Amniotic epithelial cell (primary cell): ENCODE measurements around the gene FLCN.
"Not testable (repeated sequence)": the region's sequence is repeated elsewhere in the genome, so short reads cannot be mapped to it uniquely, and the experiment has no call there.

Source experiments
- DNase-seq: peaks from one replicate; pipeline ENCODE4 v3.0.0-alpha.2; 2010; ENCODE audit warnings: low read depth

The FLCN gene, protein sequence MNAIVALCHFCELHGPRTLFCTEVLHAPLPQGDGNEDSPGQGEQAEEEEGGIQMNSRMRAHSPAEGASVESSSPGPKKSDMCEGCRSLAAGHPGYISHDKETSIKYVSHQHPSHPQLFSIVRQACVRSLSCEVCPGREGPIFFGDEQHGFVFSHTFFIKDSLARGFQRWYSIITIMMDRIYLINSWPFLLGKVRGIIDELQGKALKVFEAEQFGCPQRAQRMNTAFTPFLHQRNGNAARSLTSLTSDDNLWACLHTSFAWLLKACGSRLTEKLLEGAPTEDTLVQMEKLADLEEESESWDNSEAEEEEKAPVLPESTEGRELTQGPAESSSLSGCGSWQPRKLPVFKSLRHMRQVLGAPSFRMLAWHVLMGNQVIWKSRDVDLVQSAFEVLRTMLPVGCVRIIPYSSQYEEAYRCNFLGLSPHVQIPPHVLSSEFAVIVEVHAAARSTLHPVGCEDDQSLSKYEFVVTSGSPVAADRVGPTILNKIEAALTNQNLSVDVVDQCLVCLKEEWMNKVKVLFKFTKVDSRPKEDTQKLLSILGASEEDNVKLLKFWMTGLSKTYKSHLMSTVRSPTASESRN

DNA sequence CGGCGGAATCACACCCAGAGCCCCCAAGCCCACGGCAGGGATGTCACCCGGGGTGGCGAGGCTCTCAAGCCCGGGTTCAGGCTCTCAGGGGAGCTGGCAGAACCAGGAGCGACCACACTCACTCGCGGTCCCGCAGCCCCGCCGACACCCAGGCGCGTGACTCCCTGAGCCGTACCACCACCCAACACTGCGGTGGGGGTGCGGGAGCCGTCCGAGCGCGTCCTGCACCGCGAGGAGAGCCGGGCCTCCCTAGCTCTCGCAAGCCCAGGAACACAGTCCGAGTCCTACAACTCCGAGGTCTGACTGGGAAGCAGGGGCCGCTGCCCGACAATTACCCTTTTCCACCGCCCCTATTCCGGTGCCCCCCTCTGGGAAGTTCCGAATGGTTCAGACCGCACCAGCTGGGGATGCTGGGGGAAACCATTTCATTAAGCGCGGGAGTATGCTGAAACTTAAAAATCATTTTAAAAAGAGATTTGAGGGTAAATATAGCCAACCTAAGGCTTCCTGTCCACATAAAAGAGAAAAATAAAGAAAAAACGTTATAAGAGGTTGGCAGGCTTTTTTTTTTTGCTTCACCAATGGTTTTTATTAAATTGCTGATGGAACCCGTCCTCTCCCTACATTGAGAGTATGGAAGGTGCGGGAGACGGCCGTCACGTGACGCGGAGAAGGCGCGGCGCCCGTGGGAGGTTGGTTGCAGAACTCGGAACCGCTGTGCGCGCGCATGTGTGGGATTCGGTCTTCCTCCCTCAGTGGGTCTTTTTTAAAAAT lies at the start of gene FLCN:
Gene FLCN (minus strand): TSS at position 143 of the 774 bp plus-strand sequence. CDS start 9,031 bp downstream, outside the sequence.
- DNase-seq = peak; percentile 86

DNA sequence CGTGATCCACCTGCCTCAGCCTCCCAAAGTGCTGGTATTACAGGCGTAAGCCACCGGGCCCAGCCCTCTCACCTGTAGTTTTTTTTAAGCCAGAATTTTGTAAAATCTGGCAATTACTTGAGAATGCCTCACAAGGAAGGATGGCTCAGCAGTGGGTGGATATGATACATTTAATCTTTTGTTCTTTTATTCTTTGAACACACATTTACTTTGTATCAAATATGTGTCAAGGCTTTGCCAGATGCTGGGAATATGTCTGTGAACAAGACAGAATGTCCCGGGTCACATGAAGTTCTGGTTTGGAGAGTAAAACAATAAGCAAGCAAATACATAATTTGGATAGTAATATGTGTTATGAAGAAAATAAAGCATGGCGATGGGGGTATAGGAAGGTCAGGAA lies 49.0 kb upstream of the FLCN start:
- DNase-seq = no peak

DNA sequence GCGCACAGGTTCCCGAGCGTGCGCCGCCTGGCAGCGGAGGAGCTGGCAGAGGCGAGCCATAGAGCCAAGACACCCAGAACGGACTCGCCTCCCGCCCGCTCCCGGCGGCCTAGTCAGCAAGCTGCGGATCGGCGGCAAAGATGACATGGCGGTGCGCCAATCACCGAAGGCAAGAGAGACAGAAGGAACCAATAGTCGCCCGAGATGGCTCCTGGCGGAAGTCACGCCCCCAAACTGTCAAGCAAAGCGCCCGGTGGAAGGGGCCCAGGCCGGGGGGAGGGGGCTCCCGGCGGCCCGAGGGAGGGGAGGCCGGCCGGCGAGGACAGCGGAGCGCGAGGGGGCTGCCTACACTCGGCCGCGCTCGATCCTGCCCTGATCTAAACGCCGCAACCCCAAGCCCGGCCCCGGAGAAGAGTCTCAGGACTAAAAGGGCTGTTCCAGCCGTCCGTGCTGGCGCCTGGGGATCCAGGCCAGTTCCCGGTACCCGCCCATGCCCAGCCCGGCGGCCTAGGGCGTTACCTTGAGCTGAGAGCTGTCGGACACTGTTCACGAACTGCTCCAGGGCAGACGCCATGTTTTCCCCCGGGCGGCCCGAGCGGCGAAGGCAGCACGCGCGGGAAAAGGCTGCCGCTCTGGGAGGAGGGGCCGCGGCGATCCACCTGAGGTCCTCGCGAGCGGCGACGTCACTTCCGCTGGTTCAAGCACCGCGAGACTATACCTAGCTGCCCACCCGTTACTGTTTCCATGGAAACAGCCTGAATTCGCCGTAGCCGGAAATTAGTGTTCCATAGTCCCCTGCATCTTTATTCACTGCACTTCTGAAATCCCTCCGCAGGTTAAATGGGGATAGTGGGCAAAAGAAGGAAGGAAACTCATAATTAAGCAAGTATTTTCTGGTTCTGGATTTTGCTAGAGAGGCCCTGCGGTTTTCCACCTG lies 43.9 kb upstream of the FLCN start, which contains the start of gene COPS3:
Gene COPS3 (minus strand): TSS at position 634 of the 937 bp plus-strand sequence. CDS start 60 bp downstream, at position 574.
- peak; percentile 95 for DNase-seq

DNA sequence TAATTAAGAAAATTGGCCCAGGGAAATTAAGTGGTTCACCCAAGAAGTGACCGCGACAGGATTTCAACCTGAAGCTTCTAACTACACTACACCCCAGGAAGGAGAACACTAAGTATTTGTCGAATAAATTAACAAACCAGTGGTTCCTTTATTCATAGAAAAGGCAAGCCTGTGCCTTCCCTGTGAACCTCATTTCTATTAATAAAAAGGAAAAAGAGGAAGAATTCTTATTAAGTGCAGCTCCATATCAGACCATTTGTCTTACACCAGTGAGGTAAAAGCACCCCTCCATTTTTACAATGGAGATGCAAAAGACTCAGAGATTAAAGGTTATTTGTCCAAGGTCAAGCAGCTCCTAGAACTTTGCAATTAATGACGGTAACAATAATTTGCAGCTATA lies 42.3 kb upstream of the FLCN start:
- no peak for DNase-seq

DNA sequence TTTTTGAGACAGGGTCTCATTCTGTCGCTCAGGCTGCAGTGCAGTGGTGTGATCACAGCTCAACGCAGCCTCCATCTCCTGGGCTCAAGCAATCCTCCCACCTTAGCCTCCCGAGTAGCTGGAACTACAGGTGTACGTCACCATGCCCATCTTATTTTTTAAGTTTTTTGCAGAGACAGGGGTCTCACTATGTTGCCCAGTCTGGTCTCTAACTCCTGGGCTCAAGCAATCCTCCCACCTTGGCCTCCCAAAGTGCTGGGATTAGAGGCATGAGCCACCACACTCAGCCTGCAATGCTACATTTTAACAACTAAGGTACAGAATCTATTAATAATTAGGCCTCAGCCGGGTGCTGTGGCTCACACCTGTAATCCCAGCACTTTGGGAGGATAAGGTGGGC lies 40.5 kb upstream of the FLCN start:
- not testable (repeated sequence) for DNase-seq

DNA sequence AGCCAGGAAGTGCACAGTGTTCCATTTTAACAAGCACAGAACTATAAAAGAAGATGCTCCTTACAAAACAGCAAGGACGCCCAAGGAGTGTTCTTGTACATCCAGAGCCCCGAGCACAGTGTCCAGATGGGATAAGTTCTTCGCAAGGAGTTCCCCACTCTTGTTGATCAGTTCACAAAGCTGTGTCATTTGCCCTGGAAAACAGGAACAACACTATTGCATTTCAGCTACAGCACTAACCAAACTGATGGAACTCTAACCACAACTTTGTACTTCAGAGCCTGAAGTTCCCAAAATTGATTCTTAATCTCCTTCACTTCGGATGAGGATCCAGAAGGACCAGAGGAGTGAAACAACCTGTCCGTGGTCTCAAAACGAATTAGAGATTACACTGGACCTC lies 39.0 kb upstream of the FLCN start:
- DNase-seq = no peak

DNA sequence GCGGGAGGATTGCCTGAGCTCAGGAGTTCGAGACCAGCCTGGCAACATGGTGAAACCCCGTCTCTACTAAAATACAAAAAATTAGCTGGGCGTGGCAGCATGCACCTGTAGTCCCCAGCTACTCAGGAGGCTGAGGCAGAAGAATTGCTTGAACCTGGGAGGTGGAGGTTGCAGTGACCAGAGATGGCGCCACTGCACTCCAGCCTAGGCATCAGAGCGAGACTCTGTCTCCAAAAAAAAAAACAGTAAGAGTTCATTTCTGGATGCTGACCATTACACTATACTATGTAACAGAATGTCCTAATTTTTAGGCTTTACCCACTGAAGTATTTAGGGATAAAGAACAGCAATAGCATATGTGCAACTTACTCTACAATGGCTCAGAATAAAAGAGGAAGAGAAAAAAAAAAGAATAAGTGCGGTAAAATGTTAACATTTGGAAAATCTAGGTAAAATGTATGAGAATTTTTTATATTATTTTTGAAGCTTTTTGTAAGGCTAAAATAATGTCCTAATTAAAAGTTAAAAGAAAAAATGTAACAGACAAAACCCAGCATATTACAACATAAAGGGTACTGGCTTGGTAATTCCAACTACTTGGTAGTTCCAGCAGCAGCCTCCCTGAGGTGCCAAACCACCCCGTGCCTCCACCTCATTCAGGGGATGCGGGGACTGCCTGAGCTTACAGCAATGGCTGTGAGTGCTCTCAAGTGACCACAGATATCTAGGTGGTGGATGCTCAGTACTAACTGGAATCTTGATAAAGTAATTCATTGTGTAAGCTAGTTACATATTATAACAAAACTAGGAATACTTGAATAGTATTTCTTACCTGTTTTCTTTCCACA lies 33.2 kb upstream of the FLCN start:
- no peak for DNase-seq

DNA sequence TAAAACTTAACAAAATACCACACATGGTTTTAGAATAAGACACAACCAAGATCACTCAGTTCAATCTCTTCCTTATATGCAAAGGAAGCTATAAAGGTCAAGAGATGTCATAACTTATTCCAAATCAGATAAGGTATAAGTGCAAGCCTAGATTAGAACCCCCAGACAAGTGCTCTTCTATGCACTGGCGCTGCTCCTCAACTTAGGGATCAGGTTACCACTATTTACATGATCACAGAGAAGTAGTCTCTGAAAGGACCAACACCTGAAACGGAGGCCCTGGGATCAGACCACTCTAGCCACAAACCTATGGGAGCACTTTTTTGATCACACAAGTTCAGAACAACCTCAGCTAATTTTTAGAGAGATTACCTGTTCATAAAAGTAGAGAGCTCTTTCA lies 27.5 kb upstream of the FLCN start:
- DNase-seq = no peak

DNA sequence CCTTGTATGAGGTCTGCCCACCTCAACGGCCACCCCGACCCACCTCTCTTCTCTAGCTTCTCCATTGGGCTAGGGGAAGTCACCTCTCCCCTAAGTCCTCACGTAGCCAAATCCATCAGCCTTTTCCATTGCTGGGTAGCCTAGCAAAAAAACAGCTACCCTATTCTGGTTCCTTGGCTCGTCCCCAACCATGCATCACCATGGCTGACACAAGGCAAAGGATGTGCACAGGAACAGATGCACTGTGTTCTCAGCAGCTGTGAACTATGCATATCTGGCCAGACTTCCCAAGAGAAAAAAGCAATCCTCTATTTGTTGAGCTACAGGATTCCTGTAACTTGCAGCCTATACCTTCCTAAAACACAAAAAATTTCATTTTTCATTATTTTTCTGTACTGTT lies 22.0 kb upstream of the FLCN start:
- DNase-seq = no peak

DNA sequence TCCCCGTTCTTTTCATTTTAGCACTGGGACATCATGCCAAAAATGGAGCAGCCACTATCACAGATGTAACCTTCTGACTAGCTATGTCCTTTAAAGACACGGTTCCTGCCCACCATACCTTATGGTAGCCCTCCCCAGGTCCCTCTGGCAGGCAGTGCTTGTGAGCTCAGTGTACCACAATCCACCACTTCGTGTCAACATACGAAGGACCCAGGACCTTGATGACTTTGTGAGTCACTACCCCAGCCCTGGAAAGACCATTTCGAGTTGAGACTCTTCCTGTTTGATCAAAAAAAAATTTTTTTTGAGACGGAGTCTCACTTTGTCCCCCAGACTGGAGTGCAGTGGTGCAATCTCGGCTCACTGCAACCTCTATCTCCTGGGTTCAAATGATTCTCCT lies 21.0 kb upstream of the FLCN start:
- no peak for DNase-seq

DNA sequence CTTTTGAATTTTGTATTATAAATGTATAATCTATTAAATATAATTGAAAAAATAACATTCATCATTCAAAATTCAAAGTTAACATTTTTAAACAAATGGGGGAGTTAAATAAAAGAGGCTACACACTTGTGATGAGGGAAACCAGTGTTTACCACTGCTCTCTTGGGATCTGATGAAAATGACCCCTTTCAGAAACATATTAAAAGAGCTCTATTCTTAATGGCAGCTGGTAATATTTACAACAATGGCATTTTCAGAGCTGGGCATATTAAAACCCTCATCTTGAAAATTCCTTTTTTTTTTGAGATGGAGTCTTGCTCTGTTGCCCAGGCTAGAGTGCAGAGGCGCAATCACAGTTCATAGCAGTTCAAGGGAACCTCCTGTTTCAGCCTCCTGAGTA lies 19.3 kb upstream of the FLCN start:
- DNase-seq = no peak

DNA sequence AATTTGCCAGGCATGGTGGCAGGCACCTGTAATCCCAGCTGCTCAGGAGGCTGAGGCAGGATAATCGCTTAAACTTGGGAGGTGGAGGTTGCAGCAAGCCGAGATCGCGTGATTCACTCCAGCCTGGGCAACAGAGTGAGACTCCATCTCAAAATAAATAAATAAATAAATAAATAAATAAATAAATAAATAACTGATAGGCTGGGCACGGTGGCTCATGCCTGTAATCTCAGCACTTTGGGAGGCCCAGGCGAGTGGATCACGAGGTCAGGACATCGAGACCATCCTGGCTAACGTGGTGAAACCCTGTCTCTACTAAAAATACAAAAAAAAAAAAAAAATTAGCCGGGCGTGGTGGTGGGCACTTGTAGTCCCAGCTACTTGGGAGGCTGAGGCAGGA lies 18.7 kb upstream of the FLCN start:
- not testable (repeated sequence) for DNase-seq

DNA sequence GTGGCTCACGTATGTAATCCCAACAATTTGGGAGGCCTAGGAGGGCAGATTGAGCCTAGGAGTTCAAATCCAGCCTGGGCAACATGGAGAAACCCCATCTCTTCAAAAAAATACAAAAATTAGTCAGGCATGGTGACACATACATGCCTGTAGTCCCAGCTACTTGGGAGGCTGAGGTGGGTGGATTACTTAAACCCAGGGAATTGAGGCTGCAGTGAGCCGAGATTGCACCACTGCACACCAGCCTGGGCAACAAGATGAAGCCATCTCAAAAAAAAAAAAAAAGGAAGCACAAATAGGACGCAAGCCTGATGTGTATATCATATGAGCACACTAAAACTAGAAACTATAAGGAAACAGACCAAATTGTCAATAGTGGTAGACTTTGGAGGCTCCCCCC lies 17.1 kb upstream of the FLCN start:
- peak; percentile 71 for DNase-seq

DNA sequence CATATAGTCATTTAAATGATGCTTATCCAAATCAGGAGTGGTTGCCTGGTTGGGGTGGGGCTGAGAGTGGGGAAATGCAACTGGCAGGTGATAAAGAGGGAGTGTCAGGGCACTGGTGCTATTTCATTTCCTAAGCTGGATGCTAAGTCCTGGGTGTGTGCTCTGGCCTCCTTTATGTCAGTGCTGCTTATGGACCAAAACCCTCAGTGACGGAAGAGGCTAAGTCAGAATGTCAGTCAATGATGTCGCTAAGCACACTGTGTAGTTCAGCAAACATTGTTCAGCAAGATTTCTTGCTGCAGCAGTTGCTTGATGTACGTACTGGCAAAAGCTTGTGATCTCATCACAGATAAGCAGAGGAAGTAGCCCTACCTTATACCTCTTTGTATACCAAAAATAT lies 16.4 kb upstream of the FLCN start:
- DNase-seq = peak; percentile 21

DNA sequence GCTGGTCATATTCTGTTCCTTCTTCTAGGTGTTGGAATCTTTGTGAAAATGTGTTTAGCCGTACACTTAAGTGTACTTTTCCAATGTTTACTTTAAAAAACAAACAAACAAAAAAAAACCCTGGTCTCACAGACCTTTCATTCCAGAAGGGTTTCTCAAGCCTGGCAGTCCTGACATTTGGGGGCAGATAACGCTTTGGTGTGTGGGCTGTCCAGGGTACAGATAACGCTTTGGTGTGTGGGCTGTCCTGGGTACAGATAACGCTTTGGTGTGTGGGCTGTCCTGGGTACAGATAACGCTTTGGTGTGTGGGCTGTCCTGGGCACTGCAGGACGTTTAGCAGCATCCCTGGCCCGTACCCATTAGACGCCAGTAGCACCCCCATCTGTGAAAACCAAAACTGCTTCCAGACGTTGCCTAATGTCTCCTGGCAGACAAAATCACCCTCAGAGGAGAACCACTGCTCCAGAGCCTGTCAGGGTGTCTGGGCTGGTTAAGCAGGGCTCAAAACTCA lies 15.2 kb upstream of the FLCN start:
- DNase-seq = peak; percentile 14

DNA sequence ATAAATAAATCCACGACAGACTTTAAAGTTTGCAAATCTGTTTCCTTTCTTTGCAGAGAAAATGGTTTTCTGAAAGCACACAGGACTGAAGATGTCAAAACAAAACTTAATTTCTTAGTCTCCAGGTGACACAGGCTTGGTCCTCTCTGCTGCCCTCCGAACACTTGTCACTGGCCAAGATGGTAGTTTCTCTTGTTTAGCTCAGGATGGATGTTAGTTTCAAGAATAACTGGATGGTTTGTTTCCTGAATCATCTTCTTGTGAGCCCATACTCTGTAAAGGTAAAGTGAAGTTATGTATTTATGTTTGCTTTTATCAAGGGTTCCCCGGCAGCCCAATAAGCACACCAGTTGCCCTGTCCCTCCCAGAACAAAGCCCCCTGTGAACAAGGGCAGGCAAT lies 9.9 kb upstream of the FLCN start:
- DNase-seq = no peak

DNA sequence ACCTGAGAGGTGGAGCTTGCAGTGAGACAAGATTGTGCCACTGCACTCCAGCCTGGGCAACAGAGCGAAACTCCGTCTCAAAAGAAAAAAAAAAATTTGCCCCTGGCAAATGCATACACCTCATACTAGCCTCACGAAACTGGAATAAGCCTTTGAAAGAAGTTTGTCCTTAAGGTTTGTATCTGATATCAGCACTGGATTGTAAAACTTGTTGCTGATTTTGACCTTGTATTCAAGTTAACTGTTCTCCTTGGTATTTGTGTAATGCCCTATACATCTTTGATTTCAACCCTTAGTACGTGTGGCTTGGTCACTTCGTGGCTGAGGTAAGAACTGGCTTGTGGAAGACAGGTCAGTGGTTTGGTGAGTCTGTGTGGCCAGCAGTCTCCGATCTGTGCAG lies 6.2 kb upstream of the FLCN start:
- DNase-seq = no peak

DNA sequence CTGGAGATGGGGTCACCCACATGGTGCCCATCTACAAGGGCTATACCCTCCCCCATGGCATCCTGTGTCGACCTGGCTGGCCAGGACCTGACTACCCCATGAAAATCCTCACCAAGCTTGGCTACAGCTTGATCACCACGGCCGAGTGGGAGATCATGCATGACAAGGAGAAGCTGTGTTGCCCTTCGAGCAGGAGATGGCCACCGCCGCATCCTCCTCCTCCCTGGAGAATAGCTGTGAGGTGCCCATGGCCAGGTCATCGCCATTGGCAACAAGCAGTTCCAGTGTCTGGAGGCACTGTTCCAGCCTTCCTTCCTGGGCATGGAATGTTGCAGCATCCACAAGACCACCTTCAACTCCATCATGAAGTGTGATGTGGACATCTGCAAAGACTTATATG lies 5.3 kb upstream of the FLCN start:
- no peak for DNase-seq

DNA sequence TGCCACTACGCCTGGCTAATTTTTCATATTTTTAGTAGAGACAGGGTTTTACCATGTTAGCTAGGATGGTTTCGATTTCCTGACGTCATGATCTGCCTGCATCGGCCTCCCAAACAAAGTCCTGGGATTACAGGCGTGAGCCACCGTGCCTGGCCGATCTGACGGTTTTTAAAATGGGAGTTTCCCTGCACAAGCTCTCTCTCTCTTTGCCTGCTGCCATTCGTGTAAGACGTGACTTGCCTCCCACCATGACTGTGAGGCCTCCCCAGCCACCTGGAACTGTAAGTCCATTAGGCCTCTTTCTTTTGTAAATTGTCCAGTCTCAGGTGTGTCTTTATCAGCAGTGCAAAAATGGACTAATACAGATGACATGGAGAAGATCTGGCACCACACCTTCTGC lies 4.7 kb upstream of the FLCN start:
- DNase-seq = no peak

DNA sequence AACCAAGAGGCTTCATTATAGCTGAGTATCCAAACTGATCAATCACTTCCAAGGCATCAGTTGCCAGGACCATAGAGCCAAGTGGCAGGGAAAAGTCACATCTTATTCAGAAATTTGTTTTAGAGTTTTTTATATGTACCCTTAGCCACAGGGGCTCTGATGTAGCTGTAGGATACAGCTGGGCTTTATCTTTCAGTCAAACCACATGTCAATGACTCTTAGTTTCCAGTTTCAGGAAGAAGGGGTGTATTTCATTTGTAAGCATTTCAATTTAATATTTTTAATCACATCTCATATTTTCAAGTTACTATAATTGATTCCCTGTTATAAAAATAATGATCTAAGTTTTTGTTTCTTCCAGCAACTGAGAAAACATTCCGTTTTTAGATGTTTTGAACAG lies 2.9 kb upstream of the FLCN start:
- no peak for DNase-seq
